HepG2 (cell line): ENCODE results near the gene SLC2A5. TPM values are rescaled to one million over a fixed set of nuclear protein-coding genes. Genes with fewer than 3 reads are reported as not detected.

ENCODE experiments used
- CHCHD3 ChIP-seq: sonication (generic); formaldehyde crosslinking; IDR thresholded peaks from 2 replicates; pipeline ENCODE4 v1.8.0; 2022; ENCODE audit warnings: mild to moderate bottlenecking, missing genetic modification reagents, moderate library complexity
- HBP1 ChIP-seq: IDR thresholded peaks from 2 replicates; pipeline ENCODE4 v1.6.1; 2016; ENCODE audit warnings: low read depth, control low read depth
- HNF4A ChIP-seq: sonication (generic); formaldehyde crosslinking; IDR thresholded peaks from 2 replicates; pipeline ENCODE4 v1.4.0; 2020; ENCODE audit warnings: missing genetic modification reagents
- KDM4B ChIP-seq: sonication (generic); formaldehyde crosslinking; IDR thresholded peaks from 2 replicates; pipeline ENCODE4 v1.4.0; 2020; ENCODE audit warnings: missing genetic modification reagents
- LRRFIP1 ChIP-seq: sonication (generic); formaldehyde crosslinking; conservative IDR thresholded peaks from 2 replicates; pipeline ENCODE4 v1.4.0; 2020; ENCODE audit warnings: missing genetic modification reagents
- MYNN ChIP-seq: sonication (generic); formaldehyde crosslinking; IDR thresholded peaks from 2 replicates; pipeline ENCODE4 v1.4.0; 2020; ENCODE audit warnings: mild to moderate bottlenecking, low read depth, missing genetic modification reagents
- NBN ChIP-seq: fragments of 450-650 bp; conservative IDR thresholded peaks from 2 replicates; pipeline ENCODE4 v1.6.1; 2017
- NR0B2 ChIP-seq: sonication (generic); formaldehyde crosslinking; IDR thresholded peaks from 2 replicates; pipeline ENCODE4 v1.4.0; 2020; ENCODE audit warnings: mild to moderate bottlenecking, missing genetic modification reagents
- PAWR ChIP-seq: sonication (generic); formaldehyde crosslinking; IDR thresholded peaks from 2 replicates; pipeline ENCODE4 v1.4.0; 2020; ENCODE audit warnings: missing genetic modification reagents, mild to moderate bottlenecking, borderline replicate concordance
- TGIF2 ChIP-seq: IDR thresholded peaks from 2 replicates; pipeline ENCODE4 v1.6.1; 2016; ENCODE audit warnings: control low read depth, missing compliant biosample characterization
- ZBTB14 ChIP-seq: sonication (generic); formaldehyde crosslinking; IDR thresholded peaks from 2 replicates; pipeline ENCODE4 v1.4.0; 2020; ENCODE audit warnings: missing genetic modification reagents
- ZBTB7A ChIP-seq: sonication (generic); formaldehyde crosslinking; IDR thresholded peaks from 2 replicates; pipeline ENCODE4 v1.8.0; 2022; ENCODE audit warnings: mild to moderate bottlenecking, missing genetic modification reagents
- ZEB1 ChIP-seq: IDR thresholded peaks from 2 replicates; pipeline ENCODE4 v1.6.1; 2012; ENCODE audit warnings: mild to moderate bottlenecking, low read depth, inconsistent platforms; ENCODE audit not compliant: insufficient replicate concordance
- ZFP62 ChIP-seq: sonication (generic); formaldehyde crosslinking; IDR thresholded peaks from 2 replicates; pipeline ENCODE4 v1.4.0; 2020; ENCODE audit warnings: missing genetic modification reagents
- ZNF235 ChIP-seq: sonication (generic); formaldehyde crosslinking; IDR thresholded peaks from 2 replicates; pipeline ENCODE4 v1.8.1; 2023; ENCODE audit warnings: mild to moderate bottlenecking, missing genetic modification reagents, borderline replicate concordance
- ZNF24 ChIP-seq: fragments of 450-650 bp; IDR thresholded peaks from 2 replicates; pipeline ENCODE4 v1.6.1; 2017; ENCODE audit warnings: antibody characterized with exemption, mild to moderate bottlenecking
- ZNF256 ChIP-seq: sonication (generic); formaldehyde crosslinking; conservative IDR thresholded peaks from 2 replicates; pipeline ENCODE4 v1.4.0; 2020; ENCODE audit warnings: missing genetic modification reagents
- ZNF263 ChIP-seq: sonication (generic); formaldehyde crosslinking; IDR thresholded peaks from 2 replicates; pipeline ENCODE4 v1.4.0; 2020; ENCODE audit warnings: missing genetic modification reagents
- ZNF276 ChIP-seq: sonication (generic); formaldehyde crosslinking; IDR thresholded peaks from 2 replicates; pipeline ENCODE4 v1.4.0; 2020; ENCODE audit warnings: mild to moderate bottlenecking, low read depth, missing genetic modification reagents
- ZNF383 ChIP-seq: sonication (generic); formaldehyde crosslinking; IDR thresholded peaks from 2 replicates; pipeline ENCODE4 v1.4.0; 2020; ENCODE audit warnings: missing genetic modification reagents, mild to moderate bottlenecking, borderline replicate concordance
- ZNF710 ChIP-seq: sonication (generic); formaldehyde crosslinking; IDR thresholded peaks from 2 replicates; pipeline ENCODE4 v1.5.0; 2020; ENCODE audit warnings: mild to moderate bottlenecking, missing genetic modification reagents, borderline replicate concordance
- ZNF777 ChIP-seq: sonication (generic); formaldehyde crosslinking; IDR thresholded peaks from 2 replicates; pipeline ENCODE4 v1.4.0; 2020; ENCODE audit warnings: missing genetic modification reagents
- ZNF891 ChIP-seq: sonication (generic); formaldehyde crosslinking; IDR thresholded peaks from 2 replicates; pipeline ENCODE4 v1.5.0; 2020; ENCODE audit warnings: mild to moderate bottlenecking, missing genetic modification reagents
- polyA plus RNA-seq, 8 experiments: library from polyadenylated mRNA; depleted of rRNA in 3 of 8; stranded (reverse) in 7 of 8; unstranded in 1 of 8; fragments of >200 nt; fragmentation: Illumina TruSeq in 4 of 8; extraction: Trizol in 4 of 8; gene quantifications; 2 replicates each; pipeline versions ENCODE4 v1.2.1 to v1.2.3, GENCODE V29; 2011 to 2016; ENCODE audit warnings: low read depth in 4 of 8, missing spikeins in 1 of 8, mixed read lengths in 1 of 8; ENCODE audit not compliant: insufficient read depth in 1 of 8
- total RNA-seq, 5 experiments: library from RNA; depleted of rRNA; stranded (reverse); fragments of >200 nt; fragmentation: Illumina TruSeq; extraction: Trizol; gene quantifications; 2 replicates each; pipeline ENCODE4 v1.2.3, GENCODE V29; 2016; ENCODE audit warnings: low read depth in 1 of 5

Gene SLC2A5
- total and polyA plus RNA-seq, 2 of the 13 experiments (the other 11 are each of a cell fraction or from before 2014, with no cell fraction given): 0.04 to 0.54 TPM

- TF ChIP-seq PAWR (no peak), ZNF777 (no peak), TGIF2 (no peak), KDM4B (CRISPR knock-in tag) (no peak), NR0B2 (no peak), HBP1 (CRISPR knock-in tag) (no peak), LRRFIP1 (CRISPR knock-in tag) (no peak), ZNF891 (CRISPR knock-in tag) (no peak), ZEB1 (no peak), ZNF263 (CRISPR knock-in tag) (peak; percentile 85), ZNF276 (CRISPR knock-in tag) (no peak), ZNF24 (no peak), ZNF235 (CRISPR knock-in tag) (no peak), ZBTB7A (CRISPR knock-in tag) (no peak), ZBTB14 (no peak), ZNF710 (CRISPR knock-in tag) (no peak), CHCHD3 (CRISPR knock-in tag) (no peak), HNF4A (CRISPR knock-in tag) (peak; percentile 59), NBN (no peak), ZNF256 (CRISPR knock-in tag) (no peak), ZNF383 (CRISPR knock-in tag) (no peak), ZFP62 (CRISPR knock-in tag) (no peak), MYNN (CRISPR knock-in tag) (no peak)
Measured at GRCh38 chr1:8989821-8990220, 79.6 kb downstream of the SLC2A5 start (continued).
